Left lobe of liver (tissue), 2 donors: ENCODE results near the gene GTPBP2. TPM values are rescaled to one million over a fixed set of nuclear protein-coding genes. Genes with fewer than 3 reads are reported as not detected.

ENCODE experiments used
- ATAC-seq: fragments of 200-7000 bp; cut with Tn5 transposase; one replicate; pipeline ENCODE4 v1.9.1; 2020; ENCODE audit warnings: mild to moderate bottlenecking, moderate library complexity
- DNase-seq: peaks from one replicate; pipeline ENCODE4 v3.0.0-alpha.2; 2020; ENCODE audit warnings: low spot score
- total RNA-seq: library from RNA; stranded (reverse); gene quantifications from one replicate; pipeline ENCODE4 v1.2.1, GENCODE V29; 2021
- donor health status: DM: no; HTN: no; CAD: no; lungs with moderate emphysema.
- donor health status: DM: no; HTN: yes; CAD: no.

GTPBP2 gene
- total RNA-seq, 1 donor from 2014 or later = 13.7 TPM

GRCh38 chr6:43582911-43583310, 46.2 kb downstream of the GTPBP2 start:
- no peak for ATAC-seq
- no peak for DNase-seq

- ATAC-seq = no peak
- DNase-seq = no peak
These were observed 49.9 kb downstream of the GTPBP2 start for GRCh38 chr6:43579171-43579570.

GRCh38 chr6:43578748-43579147, 50.3 kb downstream of the GTPBP2 start:
- DNase-seq = no peak
- ATAC-seq = no peak

- DNase-seq = peak; percentile 95
- peak; percentile 98 for ATAC-seq
These were observed 53.1 kb downstream of the GTPBP2 start, which contains the start of the genes POLH and XPO5 for GRCh38 chr6:43575772-43576551. Gene POLH (plus strand): TSS chr6:43576185. CDS start chr6:43582320, 6,135 bp downstream. Gene XPO5 (minus strand): TSS chr6:43576038. CDS start chr6:43575864, 174 bp downstream.

DNA sequence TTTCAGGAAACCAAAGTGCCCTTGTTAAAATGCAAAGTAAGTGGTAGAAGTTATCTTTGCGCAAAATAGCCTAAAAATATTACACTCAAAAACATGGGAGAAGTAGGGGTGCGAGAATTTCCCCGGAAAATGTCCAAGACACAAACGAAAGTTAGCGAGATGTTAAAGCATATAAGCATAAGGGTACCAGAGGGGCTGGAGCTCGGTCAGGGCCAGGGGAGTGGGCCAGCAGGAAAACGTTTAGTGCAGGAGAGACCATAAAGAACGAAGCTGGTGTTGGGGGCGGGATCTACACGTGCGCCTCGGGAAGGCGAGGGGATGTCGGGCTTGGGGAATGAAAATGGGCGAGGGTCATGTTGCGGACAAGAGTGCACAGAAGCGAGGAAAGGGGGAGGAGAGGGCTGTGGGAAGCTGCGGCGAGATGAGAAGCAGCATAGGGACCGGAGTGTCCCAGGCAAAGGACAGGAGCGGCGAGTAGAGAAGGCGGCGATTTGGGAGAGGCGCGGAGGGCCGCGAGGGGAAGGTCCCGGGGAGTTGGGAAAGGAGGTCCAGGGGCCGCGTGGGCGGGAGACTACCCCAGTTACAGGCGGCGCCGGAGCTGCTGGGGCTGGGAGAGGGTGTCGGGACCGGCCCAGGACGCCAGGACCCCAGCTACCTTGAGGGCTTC, 53.8 kb downstream of the GTPBP2 start:
- no peak for DNase-seq

DNA sequence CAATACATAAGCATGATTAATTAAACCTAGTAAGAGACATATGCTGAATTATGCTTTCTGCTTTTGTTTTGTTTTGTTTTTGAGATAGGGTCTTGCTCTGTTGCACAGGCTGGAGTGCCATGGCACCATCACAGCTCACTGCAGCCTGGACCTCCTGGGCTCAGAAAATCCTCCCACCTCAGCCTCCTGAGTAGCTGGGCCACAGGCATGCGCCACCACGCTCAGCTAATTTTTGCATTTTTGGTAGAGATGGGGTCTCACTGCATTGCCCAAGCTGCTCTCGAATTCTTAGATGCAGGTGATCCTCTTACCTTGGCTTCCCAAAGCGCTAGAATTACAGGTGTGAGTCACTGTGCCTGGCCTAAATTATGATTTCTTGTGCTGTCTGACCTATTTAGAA, 57.0 kb downstream of the GTPBP2 start:
- ATAC-seq (no peak), DNase-seq (no peak)

More for the DNA sequence above, 53.8 kb downstream of the GTPBP2 start:
- ATAC-seq = peak; percentile 58

DNA sequence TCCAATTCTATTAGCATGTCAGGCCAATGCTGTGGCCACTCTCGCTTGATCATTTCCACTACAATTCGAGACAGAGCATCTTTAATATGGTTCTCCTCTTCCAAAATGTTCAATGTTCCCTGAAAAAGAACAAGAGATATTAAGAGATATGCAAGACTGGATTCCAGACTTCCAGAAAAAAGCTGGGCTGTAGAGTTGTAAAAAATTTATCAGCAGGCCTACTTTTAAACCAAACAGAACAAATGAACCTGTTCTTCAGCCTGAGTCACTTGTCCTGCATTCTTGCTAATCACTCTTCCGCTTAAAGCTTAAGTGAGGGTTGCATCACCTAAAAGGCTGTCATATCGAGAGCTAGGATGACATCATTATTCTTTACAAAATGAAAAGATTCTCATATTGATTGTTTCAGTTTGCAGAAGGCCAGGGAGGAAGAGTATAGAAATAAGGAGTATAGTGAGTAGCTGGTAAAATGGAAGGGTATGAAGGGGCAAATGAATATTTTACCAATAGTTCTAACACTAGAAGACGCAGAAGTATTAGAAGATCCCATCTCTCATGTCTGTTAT, 58.1 kb downstream of the GTPBP2 start:
- no peak for ATAC-seq

More for the DNA sequence above, 58.1 kb downstream of the GTPBP2 start:
- no peak for DNase-seq

Other genes starting within 250 kb of the GTPBP2 start
- 11.9 TPM for gene ABCC10, start 201.7 kb downstream of the GTPBP2 start, total RNA-seq
- not detected for gene DLK2, start 173.7 kb downstream of the GTPBP2 start, total RNA-seq
- gene TJAP1, start 151.7 kb downstream of the GTPBP2 start, total RNA-seq = 14.0 TPM
- gene LRRC73, start 118.9 kb downstream of the GTPBP2 start, total RNA-seq = 0.40 TPM
- 67.9 TPM for gene YIPF3, start 112.3 kb downstream of the GTPBP2 start, total RNA-seq
- 13.3 TPM for gene POLR1C, start 112.2 kb downstream of the GTPBP2 start, total RNA-seq
- gene XPO5, start 53.2 kb downstream of the GTPBP2 start, total RNA-seq = 14.6 TPM
- gene POLH, start 53.1 kb downstream of the GTPBP2 start, total RNA-seq = 7.2 TPM
- 9.8 TPM for gene MAD2L1BP, start 6.6 kb upstream of the GTPBP2 start, total RNA-seq
- gene RSPH9, start 15.8 kb upstream of the GTPBP2 start, total RNA-seq = not detected
- 26.6 TPM for gene MRPS18A, start 58.5 kb upstream of the GTPBP2 start, total RNA-seq
- gene VEGFA, start 140.9 kb upstream of the GTPBP2 start, total RNA-seq = 135 TPM